Activated CD4-positive, alpha-beta T cell treated with anti-CD3 and anti-CD28 coated beads, Interleukin-2, amount 10 ng/mL, durations not matched to agents 24 days and 14 days (primary cell): Measurements from ENCODE around the gene MYMX. TPM values are rescaled to one million over a fixed set of nuclear protein-coding genes. Genes with fewer than 3 reads are reported as not detected.
"Not testable (repeated sequence)": the region's sequence is repeated elsewhere in the genome, so short reads cannot be mapped to it uniquely, and the experiment has no call there.

ENCODE experiments used
- DNase-seq: peaks from one replicate; pipeline ENCODE4 v3.0.0; 2022
- H3K27ac Mint-ChIP-seq: one replicate; pipeline ENCODE4 v1.8.0; 2022; ENCODE audit warnings: mild to moderate bottlenecking, mixed read lengths
- H3K27me3 Mint-ChIP-seq: one replicate; pipeline ENCODE4 v1.8.0; 2022; ENCODE audit warnings: mixed read lengths
- H3K36me3 Mint-ChIP-seq: one replicate; pipeline ENCODE4 v1.8.0; 2022; ENCODE audit warnings: low read depth, mild to moderate bottlenecking, mixed read lengths
- H3K4me1 Mint-ChIP-seq: one replicate; pipeline ENCODE4 v1.8.0; 2021; ENCODE audit warnings: mixed read lengths
- H3K4me3 Mint-ChIP-seq: one replicate; pipeline ENCODE4 v1.8.0; 2022; ENCODE audit warnings: mild to moderate bottlenecking, moderate library complexity, mixed read lengths
- H3K9me3 Mint-ChIP-seq: one replicate; pipeline ENCODE4 v1.8.0; 2021; ENCODE audit warnings: mixed read lengths
- intact Hi-C: fragments of 100-400 bp; cut with micrococcal nuclease; formaldehyde crosslinking; loops from one replicate; pipeline ENCODE4 v1.15.1; 2023
- total RNA-seq: library from RNA; stranded (reverse); gene quantifications from 2 replicates; pipeline ENCODE4 v1.2.3, GENCODE V29; 2022

The MYMX gene
- total RNA-seq, 1 donor from 2014 or later, result not detected

GRCh38 chr6:44227148-44227793 lies 10.5 kb downstream of the MYMX start:
- DNase-seq, result no peak
- Mint-ChIP-seq H3K4me1 (peaks cover 29% of the 10 kb centered on the region), H3K9me3 (no peaks in the 10 kb centered on the region), H3K36me3 (peaks cover 29% of the 10 kb centered on the region), H3K27me3 (peaks cover 3% of the 10 kb centered on the region), H3K4me3 (no peak overlapping the region), H3K27ac (no peak overlapping the region)
- intact Hi-C loops, result no loop called here

GRCh38 chr6:44228031-44228430 lies 11.3 kb downstream of the MYMX start:
- H3K27me3 Mint-ChIP-seq, result no peaks in the 10 kb centered on the region
- peaks cover 33% of the 10 kb centered on the region for H3K36me3 Mint-ChIP-seq

GRCh38 chr6:44228433-44228832 lies 11.7 kb downstream of the MYMX start:
- Mint-ChIP-seq H3K4me3 (no peak overlapping the region), H3K27ac (no peak overlapping the region), H3K36me3 (peaks cover 34% of the 10 kb centered on the region), H3K9me3 (no peaks in the 10 kb centered on the region), H3K27me3 (no peaks in the 10 kb centered on the region), H3K4me1 (peaks cover 25% of the 10 kb centered on the region)
- intact Hi-C loops, result no loop called here
- DNase-seq, result no peak

More at GRCh38 chr6:44228031-44228430, 11.3 kb downstream of the MYMX start:
- Mint-ChIP-seq H3K4me1 (peaks cover 25% of the 10 kb centered on the region), H3K9me3 (no peaks in the 10 kb centered on the region), H3K27ac (no peak overlapping the region), H3K4me3 (no peak overlapping the region)
- intact Hi-C loops, result no loop called here
- DNase-seq, result no peak

- Mint-ChIP-seq H3K27me3 (no peaks in the 10 kb centered on the region), H3K4me3 (no peak overlapping the region), H3K4me1 (peaks cover 29% of the 10 kb centered on the region), H3K27ac (no peak overlapping the region), H3K9me3 (no peaks in the 10 kb centered on the region), H3K36me3 (peaks cover 38% of the 10 kb centered on the region)
- DNase-seq, result peak; percentile 54
- intact Hi-C loops, result no loop called here
Measured at GRCh38 chr6:44228836-44229235, 12.1 kb downstream of the MYMX start.

GRCh38 chr6:44229376-44230033 lies 12.8 kb downstream of the MYMX start:
- Mint-ChIP-seq H3K27ac (no peak overlapping the region), H3K36me3 (peaks cover 44% of the 10 kb centered on the region), H3K27me3 (no peaks in the 10 kb centered on the region), H3K4me3 (no peak overlapping the region), H3K4me1 (peaks cover 22% of the 10 kb centered on the region), H3K9me3 (no peaks in the 10 kb centered on the region)
- intact Hi-C loops, result no loop called here
- no peak for DNase-seq

- Mint-ChIP-seq H3K4me1 (peaks cover 16% of the 10 kb centered on the region), H3K27ac (no peak overlapping the region), H3K9me3 (no peaks in the 10 kb centered on the region), H3K36me3 (peaks cover 45% of the 10 kb centered on the region), H3K4me3 (no peak overlapping the region), H3K27me3 (no peaks in the 10 kb centered on the region)
- intact Hi-C loops, result no loop called here
- DNase-seq, result no peak
Measured at GRCh38 chr6:44230034-44230675, 13.4 kb downstream of the MYMX start.

- DNase-seq, H3K27me3 Mint-ChIP-seq, intact Hi-C loops, H3K27ac Mint-ChIP-seq, H3K9me3 Mint-ChIP-seq, H3K4me3 Mint-ChIP-seq: not testable (repeated sequence)
- Mint-ChIP-seq H3K36me3 (peaks cover 51% of the 10 kb centered on the region), H3K4me1 (peaks cover 11% of the 10 kb centered on the region)
Measured at GRCh38 chr6:44231426-44231825, 14.7 kb downstream of the MYMX start.

GRCh38 chr6:44232676-44233566 lies 16.2 kb downstream of the MYMX start:
- H3K36me3 Mint-ChIP-seq, result peaks cover 51% of the 10 kb centered on the region
- H3K9me3 Mint-ChIP-seq, result no peaks in the 10 kb centered on the region
- H3K27me3 Mint-ChIP-seq, result no peaks in the 10 kb centered on the region
- no peak overlapping the region for H3K4me3 Mint-ChIP-seq
- DNase-seq, result no peak
- H3K27ac Mint-ChIP-seq, result peak overlapping the region; percentile 48
- intact Hi-C loops, result no loop called here
- H3K4me1 Mint-ChIP-seq, result peaks cover 19% of the 10 kb centered on the region

- Mint-ChIP-seq H3K36me3 (peaks cover 51% of the 10 kb centered on the region), H3K4me1 (peaks cover 25% of the 10 kb centered on the region), H3K27ac (peak overlapping the region; percentile 5), H3K27me3 (no peaks in the 10 kb centered on the region), H3K9me3 (no peaks in the 10 kb centered on the region), H3K4me3 (no peak overlapping the region)
- no peak for DNase-seq
- intact Hi-C loops, result no loop called here
Measured at GRCh38 chr6:44233567-44234100, 16.9 kb downstream of the MYMX start.

- DNase-seq, result no peak
- peaks cover 31% of the 10 kb centered on the region for H3K4me1 Mint-ChIP-seq
- intact Hi-C loops, result loop anchor here (5.0 kb wide), 1 partner anchor 137 kb away; no protein-coding TSS in a partner anchor
- H3K9me3 Mint-ChIP-seq, result no peaks in the 10 kb centered on the region
- H3K27me3 Mint-ChIP-seq, result no peaks in the 10 kb centered on the region
- H3K4me3 Mint-ChIP-seq, result no peak overlapping the region
- peaks cover 45% of the 10 kb centered on the region for H3K36me3 Mint-ChIP-seq
- H3K27ac Mint-ChIP-seq, result no peak overlapping the region
Measured at GRCh38 chr6:44234101-44235025, 17.6 kb downstream of the MYMX start.

- intact Hi-C loops, result loop anchor here (5.0 kb wide), 1 partner anchor 138 kb away; no protein-coding TSS in a partner anchor
- no peak overlapping the region for H3K27ac Mint-ChIP-seq
Measured at GRCh38 chr6:44235269-44235668, 18.5 kb downstream of the MYMX start.

GRCh38 chr6:44235891-44236516 lies 19.3 kb downstream of the MYMX start:
- H3K4me3 Mint-ChIP-seq, result no peak overlapping the region
- intact Hi-C loops, result loop anchor here (5.0 kb wide), 1 partner anchor 139 kb away; no protein-coding TSS in a partner anchor
- no peaks in the 10 kb centered on the region for H3K27me3 Mint-ChIP-seq
- H3K27ac Mint-ChIP-seq, result no peak overlapping the region
- H3K9me3 Mint-ChIP-seq, result no peaks in the 10 kb centered on the region
- DNase-seq, result no peak
- H3K36me3 Mint-ChIP-seq, result peaks cover 31% of the 10 kb centered on the region
- H3K4me1 Mint-ChIP-seq, result peaks cover 33% of the 10 kb centered on the region

More at GRCh38 chr6:44235269-44235668, 18.5 kb downstream of the MYMX start:
- Mint-ChIP-seq H3K9me3 (no peaks in the 10 kb centered on the region), H3K36me3 (peaks cover 39% of the 10 kb centered on the region), H3K4me1 (peaks cover 33% of the 10 kb centered on the region), H3K27me3 (no peaks in the 10 kb centered on the region), H3K4me3 (no peak overlapping the region)
- no peak for DNase-seq
